Colonic mucosa (tissue), 4 donors: ENCODE measurements around the gene ZMYND8. TPM values are rescaled to one million over a fixed set of nuclear protein-coding genes. Genes with fewer than 3 reads are reported as not detected.
"Not testable (repeated sequence)": the region's sequence is repeated elsewhere in the genome, so short reads cannot be mapped to it uniquely, and the experiment has no call there.

Experiments used
- DNase-seq: peaks from one replicate; pipeline ENCODE4 v3.0.0-alpha.2; 2020
- H3K27ac ChIP-seq: fragments of 200-600 bp; one replicate; pipeline ENCODE4 v1.8.0; 2021
- H3K27me3 ChIP-seq: fragments of 200-600 bp; one replicate; pipeline ENCODE4 v1.8.0; 2021
- H3K36me3 ChIP-seq: fragments of 200-600 bp; one replicate; pipeline ENCODE4 v1.8.0; 2021
- H3K4me1 ChIP-seq: fragments of 200-600 bp; one replicate; pipeline ENCODE4 v1.8.0; 2021; ENCODE audit warnings: mild to moderate bottlenecking
- H3K4me3 ChIP-seq: fragments of 200-600 bp; one replicate; pipeline ENCODE4 v1.8.0; 2021
- H3K9ac ChIP-seq, 2 donors: one replicate each; pipeline ENCODE4 v1.7.0; 2013; ENCODE audit warnings: control low read depth in 2 of 2, low read depth in 2 of 2, low read length in 2 of 2
- H3K9me3 ChIP-seq: fragments of 200-600 bp; one replicate; pipeline ENCODE4 v1.8.0; 2021
- intact Hi-C: fragments of 100-400 bp; cut with DNase I; formaldehyde crosslinking; loops from one replicate; pipeline ENCODE4 v1.14.1; 2022
- total RNA-seq, 2 donors: library from RNA; stranded (reverse); fragmentation: NEBNext Ultra II Directional in 1 of 2; extraction: Animal tissue kit (Norgen Biotek cat#: 25700) in 1 of 2; gene quantifications; one replicate each; pipeline ENCODE4 v1.2.1, GENCODE V29; 2021
- TF ChIP-seq, protein P1 (sequence below): fragments of 200-600 bp; IDR thresholded peaks from one replicate; pipeline ENCODE4 v1.8.0; 2022; ENCODE audit warnings: antibody characterized with exemption, mild to moderate bottlenecking
- donor health status: healthy.
- donor health status: DM: no; HTN: no; CAD: no.
- donor health status: DM: no; HTN: no; CAD: no.

Gene ZMYND8
- total RNA-seq, 2 donors from 2014 or later = 45.4 to 53.1 TPM

- Histone ChIP-seq H3K27me3 (no peaks in the 10 kb centered on the region), H3K9me3 (no peaks in the 10 kb centered on the region), H3K9ac (no peak overlapping the region), H3K36me3 (peaks cover 7% of the 10 kb centered on the region), H3K4me3 (no peak overlapping the region), H3K27ac (no peak overlapping the region), H3K4me1 (no peaks in the 10 kb centered on the region)
- no peak for DNase-seq
- intact Hi-C loops = no loop called here
- TF ChIP-seq, protein P1, sequence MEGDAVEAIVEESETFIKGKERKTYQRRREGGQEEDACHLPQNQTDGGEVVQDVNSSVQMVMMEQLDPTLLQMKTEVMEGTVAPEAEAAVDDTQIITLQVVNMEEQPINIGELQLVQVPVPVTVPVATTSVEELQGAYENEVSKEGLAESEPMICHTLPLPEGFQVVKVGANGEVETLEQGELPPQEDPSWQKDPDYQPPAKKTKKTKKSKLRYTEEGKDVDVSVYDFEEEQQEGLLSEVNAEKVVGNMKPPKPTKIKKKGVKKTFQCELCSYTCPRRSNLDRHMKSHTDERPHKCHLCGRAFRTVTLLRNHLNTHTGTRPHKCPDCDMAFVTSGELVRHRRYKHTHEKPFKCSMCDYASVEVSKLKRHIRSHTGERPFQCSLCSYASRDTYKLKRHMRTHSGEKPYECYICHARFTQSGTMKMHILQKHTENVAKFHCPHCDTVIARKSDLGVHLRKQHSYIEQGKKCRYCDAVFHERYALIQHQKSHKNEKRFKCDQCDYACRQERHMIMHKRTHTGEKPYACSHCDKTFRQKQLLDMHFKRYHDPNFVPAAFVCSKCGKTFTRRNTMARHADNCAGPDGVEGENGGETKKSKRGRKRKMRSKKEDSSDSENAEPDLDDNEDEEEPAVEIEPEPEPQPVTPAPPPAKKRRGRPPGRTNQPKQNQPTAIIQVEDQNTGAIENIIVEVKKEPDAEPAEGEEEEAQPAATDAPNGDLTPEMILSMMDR = no peak
Observed at GRCh38 chr20:47247972-47248371, 108.5 kb downstream of the ZMYND8 start.

DNA sequence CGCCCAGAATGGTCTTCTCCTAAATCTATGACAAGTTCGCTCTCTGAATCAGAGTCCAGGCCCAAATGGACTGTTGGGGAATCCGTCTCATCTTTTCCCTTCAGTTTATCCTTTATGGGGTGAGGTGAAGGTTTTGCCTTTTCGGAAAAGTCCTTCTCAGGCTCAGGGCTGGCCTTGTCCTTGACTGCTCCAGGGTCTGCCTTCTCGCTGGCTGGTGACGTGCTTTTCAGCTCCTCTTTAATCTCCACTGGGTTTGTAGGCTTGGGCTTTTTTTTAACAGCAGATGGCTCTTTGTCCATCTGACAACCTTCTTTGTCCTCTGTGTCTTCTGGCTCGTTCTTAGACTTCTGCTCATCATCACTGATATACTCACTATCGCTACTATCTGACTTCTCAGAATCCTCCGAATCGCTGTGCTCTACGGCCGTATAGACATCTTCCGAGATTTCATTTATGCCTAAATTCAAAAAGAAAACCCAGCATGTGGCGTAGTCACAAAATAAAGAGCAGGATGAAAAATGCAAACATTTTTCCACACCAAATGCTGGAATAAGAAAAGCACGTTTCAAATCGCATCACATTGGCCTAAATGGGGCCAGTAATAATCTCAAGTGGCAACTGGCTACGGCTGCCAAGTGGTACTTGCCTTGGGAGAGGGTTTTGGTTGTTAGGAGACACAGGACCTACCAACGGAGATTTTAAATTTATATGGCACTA, 110.3 kb downstream of the ZMYND8 start:
- Histone ChIP-seq H3K4me3 (no peak overlapping the region), H3K4me1 (no peaks in the 10 kb centered on the region), H3K27me3 (no peaks in the 10 kb centered on the region), H3K27ac (no peak overlapping the region), H3K9ac (no peak overlapping the region), H3K36me3 (peaks cover 7% of the 10 kb centered on the region), H3K9me3 (no peaks in the 10 kb centered on the region)
- DNase-seq = no peak
- intact Hi-C loops = no loop called here
- TF ChIP-seq, protein P1 = no peak

GRCh38 chr20:47245166-47245565, 111.3 kb downstream of the ZMYND8 start:
- H3K4me1 ChIP-seq, intact Hi-C loops, H3K9ac ChIP-seq, H3K36me3 ChIP-seq, H3K27ac ChIP-seq, H3K27me3 ChIP-seq, H3K9me3 ChIP-seq, H3K4me3 ChIP-seq, DNase-seq: not testable (repeated sequence)

GRCh38 chr20:47244451-47244850, 112.0 kb downstream of the ZMYND8 start:
- no peak for DNase-seq
- Histone ChIP-seq H3K27me3 (no peaks in the 10 kb centered on the region), H3K36me3 (peaks cover 7% of the 10 kb centered on the region), H3K9me3 (no peaks in the 10 kb centered on the region), H3K4me1 (no peaks in the 10 kb centered on the region), H3K4me3 (no peak overlapping the region), H3K27ac (no peak overlapping the region), H3K9ac (no peak overlapping the region)
- TF ChIP-seq, protein P1 = no peak
- intact Hi-C loops = no loop called here

- H3K36me3 ChIP-seq = peaks cover 7% of the 10 kb centered on the region
- TF ChIP-seq, protein P1 = no peak
Observed at GRCh38 chr20:47243532-47244305, 112.8 kb downstream of the ZMYND8 start.

GRCh38 chr20:47243003-47243402, 113.5 kb downstream of the ZMYND8 start:
- TF ChIP-seq, protein P1 = no peak
- no peak overlapping the region for H3K4me3 ChIP-seq
- H3K27me3 ChIP-seq = no peaks in the 10 kb centered on the region
- H3K36me3 ChIP-seq = peaks cover 7% of the 10 kb centered on the region
- no peaks in the 10 kb centered on the region for H3K4me1 ChIP-seq
- H3K9me3 ChIP-seq = no peaks in the 10 kb centered on the region
- H3K9ac ChIP-seq = peak overlapping the region in 1 of 2 donors; percentile 14
- intact Hi-C loops = no loop called here
- DNase-seq = no peak
- no peak overlapping the region for H3K27ac ChIP-seq

More at GRCh38 chr20:47243532-47244305, 112.8 kb downstream of the ZMYND8 start:
- no peaks in the 10 kb centered on the region for H3K9me3 ChIP-seq
- H3K4me3 ChIP-seq = no peak overlapping the region
- no peaks in the 10 kb centered on the region for H3K4me1 ChIP-seq
- no peak overlapping the region for H3K27ac ChIP-seq
- no peak for DNase-seq
- no peaks in the 10 kb centered on the region for H3K27me3 ChIP-seq
- intact Hi-C loops = no loop called here
- no peak overlapping the region for H3K9ac ChIP-seq
